Fibroblast of skin of left biceps (primary cell): ENCODE results near the gene LIX1.
"Not testable (repeated sequence)": the region's sequence is repeated elsewhere in the genome, so short reads cannot be mapped to it uniquely, and the experiment has no call there.

Source experiments
- DNase-seq, 2 experiments: peaks; one replicate each; pipeline ENCODE4 v3.0.0-alpha.2; 2013; ENCODE audit warnings: low read depth in 2 of 2

LIX1 gene

GRCh38 chr5:97102010-97102470 lies 40.4 kb downstream of the LIX1 start:
- no peak for DNase-seq

- no peak for DNase-seq
These were observed 41.1 kb downstream of the LIX1 start for GRCh38 chr5:97101189-97101910.

- peak in 1 of 2 experiments; percentile 12 for DNase-seq
These were observed 41.9 kb downstream of the LIX1 start for GRCh38 chr5:97100476-97100875.

GRCh38 chr5:97098922-97099321 lies 43.5 kb downstream of the LIX1 start:
- DNase-seq = no peak

- no peak for DNase-seq
These were observed 44.8 kb downstream of the LIX1 start for GRCh38 chr5:97097326-97098230.

GRCh38 chr5:97096846-97097245 lies 45.6 kb downstream of the LIX1 start:
- no peak for DNase-seq

GRCh38 chr5:97096191-97096590 lies 46.2 kb downstream of the LIX1 start:
- no peak for DNase-seq

GRCh38 chr5:97095318-97095732 lies 47.1 kb downstream of the LIX1 start:
- DNase-seq = no peak

GRCh38 chr5:97094579-97095317 lies 47.7 kb downstream of the LIX1 start:
- DNase-seq = no peak

GRCh38 chr5:97093193-97093592 lies 49.2 kb downstream of the LIX1 start:
- DNase-seq = no peak

GRCh38 chr5:97090944-97091343 lies 51.5 kb downstream of the LIX1 start:
- DNase-seq = no peak

- DNase-seq = no peak
These were observed 53.1 kb downstream of the LIX1 start for GRCh38 chr5:97089149-97089801.

GRCh38 chr5:97088774-97089148 lies 53.6 kb downstream of the LIX1 start:
- DNase-seq = no peak

- no peak for DNase-seq
These were observed 55.3 kb downstream of the LIX1 start for GRCh38 chr5:97087138-97087537.

- DNase-seq = no peak
These were observed 56.8 kb downstream of the LIX1 start for GRCh38 chr5:97085459-97086181.

GRCh38 chr5:97084782-97085458 lies 57.5 kb downstream of the LIX1 start:
- DNase-seq = not testable (repeated sequence)

GRCh38 chr5:97078958-97079743 lies 63.3 kb downstream of the LIX1 start:
- no peak for DNase-seq

GRCh38 chr5:97077246-97077645 lies 65.2 kb downstream of the LIX1 start:
- DNase-seq = no peak

GRCh38 chr5:97076098-97076497 lies 66.3 kb downstream of the LIX1 start:
- no peak for DNase-seq

GRCh38 chr5:97075649-97076048 lies 66.8 kb downstream of the LIX1 start:
- DNase-seq = no peak
